NCI-H524 treated with DMSO at 0.1 percent for 48 hours (cell line): ENCODE measurements around the gene IL18BP.

Experiments
- DNase-seq: peaks from one replicate; lab custom pipeline; 2025; lab: John Stamatoyannopoulos, UW

Gene IL18BP

DNA sequence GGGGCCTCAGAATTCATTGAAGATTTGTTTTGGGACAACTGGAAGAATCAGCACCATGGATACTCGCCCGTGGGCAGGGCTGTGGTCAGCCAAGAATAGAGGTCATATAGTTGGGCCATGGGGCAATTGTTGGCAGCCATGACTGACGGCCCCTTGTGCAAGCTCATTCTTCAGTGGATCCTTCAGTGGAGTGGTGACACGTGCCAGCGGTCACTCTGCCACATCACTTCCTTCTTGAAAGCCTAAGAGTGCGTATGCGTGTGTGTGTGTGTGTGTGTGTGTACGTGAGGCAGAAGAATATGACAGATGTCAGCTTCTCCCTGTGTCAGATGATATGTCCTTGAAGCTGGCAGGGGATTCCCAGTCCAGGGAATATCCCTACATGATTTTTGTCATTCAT is 1.8 kb upstream of the IL18BP start:
- peak; percentile 31 for DNase-seq

- no peak for DNase-seq
These were observed 1.1 kb upstream of the IL18BP start for GRCh38 chr11:71997594-71997993.

- DNase-seq, result no peak
These were observed 648 bp upstream of the IL18BP start for GRCh38 chr11:71998061-71998460.

GRCh38 chr11:71999362-71999761 is 653 bp downstream of the IL18BP start:
- no peak for DNase-seq

DNA sequence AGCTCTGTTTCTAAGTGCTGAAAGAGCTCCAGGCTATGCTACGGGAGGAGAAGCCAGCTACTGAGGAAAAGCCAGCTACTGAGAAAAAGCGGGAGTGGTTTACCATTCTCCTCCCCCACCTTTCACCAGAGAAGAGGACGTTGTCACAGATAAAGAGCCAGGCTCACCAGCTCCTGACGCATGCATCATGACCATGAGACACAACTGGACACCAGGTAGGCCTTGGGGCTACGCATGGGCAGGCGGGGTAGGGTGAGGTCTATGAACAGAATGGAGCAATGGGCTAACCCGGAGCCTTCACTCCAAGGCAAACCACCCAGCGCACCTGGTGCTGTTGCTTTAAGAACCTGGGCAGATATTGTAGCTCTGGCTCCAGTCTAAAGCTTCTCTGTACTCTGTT is 1.1 kb downstream of the IL18BP start:
- DNase-seq, result no peak

- no peak for DNase-seq
These were observed 1.6 kb downstream of the IL18BP start for GRCh38 chr11:72000202-72000867.

- DNase-seq, result no peak
These were observed 2.6 kb downstream of the IL18BP start for GRCh38 chr11:72001285-72001684.

DNA sequence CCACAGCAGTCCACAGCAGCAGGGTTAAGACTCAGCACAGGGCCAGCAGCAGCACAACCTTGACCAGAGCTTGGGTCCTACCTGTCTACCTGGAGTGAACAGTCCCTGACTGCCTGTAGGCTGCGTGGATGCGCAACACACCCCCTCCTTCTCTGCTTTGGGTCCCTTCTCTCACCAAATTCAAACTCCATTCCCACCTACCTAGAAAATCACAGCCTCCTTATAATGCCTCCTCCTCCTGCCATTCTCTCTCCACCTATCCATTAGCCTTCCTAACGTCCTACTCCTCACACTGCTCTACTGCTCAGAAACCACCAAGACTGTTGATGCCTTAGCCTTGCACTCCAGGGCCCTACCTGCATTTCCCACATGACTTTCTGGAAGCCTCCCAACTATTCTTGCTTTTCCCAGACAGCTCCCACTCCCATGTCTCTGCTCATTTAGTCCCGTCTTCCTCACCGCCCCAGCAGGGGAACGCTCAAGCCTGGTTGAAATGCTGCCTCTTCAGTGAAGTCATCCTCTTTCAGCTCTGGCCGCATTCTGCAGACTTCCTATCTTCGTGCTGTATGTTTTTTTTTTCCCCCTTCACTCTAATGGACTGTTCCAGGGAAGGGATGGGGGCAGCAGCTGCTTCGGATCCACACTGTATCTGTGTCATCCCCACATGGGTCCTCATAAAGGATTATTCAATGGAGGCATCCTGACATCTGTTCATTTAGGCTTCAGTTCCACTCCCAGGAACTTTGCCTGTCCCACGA is 3.3 kb downstream of the IL18BP start:
- DNase-seq, result peak; percentile 95

DNA sequence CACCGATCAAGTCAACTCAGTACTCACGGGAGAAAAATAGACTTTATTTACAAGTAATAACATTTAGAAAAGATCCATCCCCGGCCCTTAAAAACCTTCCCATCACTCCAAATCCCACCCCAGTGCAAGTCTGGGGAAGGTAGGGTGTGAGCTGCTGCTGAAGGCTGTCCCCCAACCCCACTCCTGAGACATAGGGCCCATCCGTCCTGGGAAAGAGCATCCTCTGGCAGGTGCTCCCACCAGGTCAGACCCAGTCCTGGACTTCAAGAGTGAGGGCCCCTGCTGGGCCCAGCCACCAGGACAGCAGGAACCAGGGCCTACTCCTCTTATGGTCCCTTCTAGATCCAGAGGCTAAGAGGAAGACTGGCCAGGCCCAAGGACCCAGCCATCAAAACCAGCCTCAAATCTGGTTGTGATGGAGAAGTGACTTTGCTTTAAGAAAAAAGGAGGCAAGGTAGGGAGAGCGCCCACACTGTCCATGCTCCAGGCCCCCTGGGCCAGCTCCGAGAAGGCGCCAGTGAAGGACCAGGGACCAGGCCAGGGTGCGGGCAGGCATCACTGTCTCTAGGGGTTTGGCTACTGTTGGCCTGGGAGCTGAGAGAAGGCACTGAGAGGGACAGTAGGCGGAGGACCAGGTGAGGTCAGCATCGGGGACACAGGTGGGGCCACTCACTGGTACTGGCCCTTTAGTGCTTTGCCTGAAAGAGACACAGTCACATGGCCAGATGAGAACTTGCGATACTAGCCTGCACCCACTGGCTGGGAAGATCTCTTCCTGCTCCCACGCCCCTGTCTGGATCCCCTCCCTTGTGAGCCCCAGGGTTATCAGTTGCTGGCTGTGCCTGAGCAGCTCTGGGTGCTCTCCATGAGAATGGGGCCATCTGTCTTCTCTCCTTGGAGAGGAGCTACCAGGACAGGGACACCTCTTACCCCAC is 4.4 kb downstream of the IL18BP start:
- no peak for DNase-seq

- DNase-seq, result no peak
These were observed 5.1 kb downstream of the IL18BP start for GRCh38 chr11:72003776-72004171.

- DNase-seq, result no peak
These were observed 6.0 kb downstream of the IL18BP start for GRCh38 chr11:72004515-72005346.

GRCh38 chr11:72005347-72006260 is 6.9 kb downstream of the IL18BP start:
- no peak for DNase-seq

DNA sequence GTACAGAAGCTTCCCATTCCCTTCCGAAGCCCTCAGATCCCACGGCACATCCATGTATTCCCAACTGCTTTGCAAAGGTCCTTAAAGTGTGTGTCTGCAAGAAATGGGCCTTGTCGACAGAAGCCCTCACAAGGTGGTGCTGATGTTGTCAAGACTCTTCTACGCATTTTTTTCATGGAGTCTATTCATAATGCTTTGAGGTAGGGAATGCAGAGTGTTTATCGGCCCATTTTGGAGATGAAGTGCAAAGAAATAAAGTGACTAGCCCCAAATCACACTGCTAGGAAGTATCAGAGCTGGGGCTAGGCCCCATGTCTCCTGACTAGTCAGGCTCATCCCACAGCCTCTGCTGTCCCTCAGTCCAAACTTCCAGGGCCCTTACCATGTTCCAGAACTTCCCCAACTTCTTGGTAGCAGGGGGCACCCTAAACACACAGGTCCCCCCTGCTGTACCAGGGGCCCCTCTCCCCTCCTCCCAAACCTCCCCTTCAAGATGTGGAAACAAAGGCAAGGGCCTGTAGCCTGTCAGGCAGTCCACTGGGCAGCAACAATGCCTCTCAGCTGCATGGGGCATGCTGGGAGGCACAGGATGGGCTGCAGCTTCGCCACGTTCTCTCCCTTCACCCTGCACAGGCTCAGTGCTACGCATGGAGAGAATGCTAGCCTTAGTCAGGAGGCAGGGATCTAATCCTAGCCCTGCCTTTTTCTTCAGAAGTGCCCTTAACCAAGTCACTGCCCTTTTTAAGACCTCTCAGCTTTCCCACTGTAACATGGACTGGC is 7.8 kb downstream of the IL18BP start:
- DNase-seq, result no peak

- no peak for DNase-seq
These were observed 8.4 kb downstream of the IL18BP start for GRCh38 chr11:72007089-72007476.

DNA sequence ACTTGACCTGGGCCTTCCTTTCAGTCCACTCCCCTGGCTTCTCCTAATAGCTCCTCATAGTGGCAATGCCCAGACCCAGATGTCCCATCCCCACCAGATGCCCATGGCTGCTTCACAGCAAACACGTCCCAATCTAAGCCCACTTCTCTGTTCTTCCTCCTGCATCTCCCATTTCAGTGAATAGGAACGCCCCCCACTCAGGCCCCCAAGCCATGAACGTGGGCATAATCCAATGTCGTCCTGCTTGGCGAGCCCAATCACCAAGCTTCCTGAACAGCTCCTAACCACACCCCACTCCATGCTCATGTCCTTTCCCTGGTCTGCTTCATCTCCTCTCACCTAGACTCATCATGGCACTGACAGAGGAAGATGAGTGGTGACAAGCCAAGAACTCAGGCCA is 8.9 kb downstream of the IL18BP start:
- DNase-seq, result no peak

DNA sequence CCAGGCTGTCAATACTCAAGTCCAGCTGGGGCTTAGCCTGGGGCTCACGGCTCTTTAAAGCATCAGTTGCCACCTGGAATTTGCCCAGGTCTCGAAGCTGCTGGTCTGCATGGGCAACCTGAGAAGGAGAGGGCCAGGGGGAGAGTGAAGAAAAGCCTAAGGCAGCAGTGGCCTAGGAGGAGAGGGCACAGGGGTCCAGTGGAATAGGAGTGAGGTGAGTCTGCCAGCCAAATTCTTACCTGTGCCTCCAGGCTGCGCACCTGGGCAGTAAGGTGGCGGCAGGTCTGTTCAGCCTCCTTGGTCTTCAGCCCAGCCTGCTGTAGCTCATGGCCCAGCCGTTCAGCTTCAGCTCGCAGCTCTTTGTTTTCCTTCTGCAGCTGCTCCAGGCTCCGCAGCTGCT is 10.0 kb downstream of the IL18BP start:
- no peak for DNase-seq

DNA sequence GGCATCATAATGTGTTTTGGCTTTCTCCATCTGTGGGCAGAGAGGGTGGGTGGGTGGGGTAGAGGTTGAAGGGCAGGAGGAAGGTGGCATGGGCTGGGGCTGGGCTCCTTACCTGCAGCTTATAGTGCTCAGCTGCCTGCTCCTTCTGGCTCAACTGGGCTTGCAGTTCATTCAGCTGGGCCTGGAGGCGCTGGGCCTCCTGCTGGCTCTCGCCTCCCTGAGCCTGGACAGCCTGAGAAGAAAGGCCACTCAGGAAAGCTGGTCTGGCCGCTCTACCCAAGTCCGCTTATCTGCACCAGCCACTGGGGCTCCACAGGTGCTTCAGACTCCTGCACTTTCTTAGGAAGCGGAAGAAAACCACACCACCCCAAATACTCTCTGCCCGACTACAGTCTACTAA is 10.4 kb downstream of the IL18BP start:
- DNase-seq, result no peak

DNA sequence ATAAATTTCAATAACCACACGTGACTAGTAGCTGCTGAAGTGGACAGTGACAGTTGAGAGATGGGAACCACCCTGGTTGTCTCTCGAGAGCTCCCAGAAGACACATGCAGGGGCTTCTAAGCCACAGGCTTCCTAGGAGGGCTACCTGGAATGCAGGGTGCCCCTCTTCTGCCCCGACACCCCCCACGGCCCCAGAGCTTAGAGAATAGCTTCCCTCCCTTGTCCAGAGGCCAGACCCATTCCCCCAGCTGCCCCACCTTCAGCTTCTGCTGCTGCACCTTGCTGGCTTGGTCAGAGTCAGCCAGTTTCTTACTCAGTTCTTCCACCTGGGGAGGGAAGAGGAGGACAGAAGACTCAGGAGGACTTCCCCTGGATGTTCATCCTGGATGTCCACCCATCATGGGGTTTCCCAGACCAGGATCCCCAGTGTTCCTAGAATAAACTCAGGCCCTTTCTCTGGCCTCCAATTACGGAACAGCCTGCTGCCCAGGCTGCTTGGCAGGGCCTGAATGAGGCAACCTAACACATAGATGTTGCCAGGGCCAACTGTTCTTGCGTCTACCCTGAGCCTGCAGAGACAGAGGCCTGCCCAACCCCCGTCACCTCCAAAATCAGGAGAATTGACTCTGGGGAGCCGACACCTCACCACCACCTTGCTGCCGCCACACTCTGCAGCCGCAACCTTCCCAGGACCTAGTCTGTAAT is 12.0 kb downstream of the IL18BP start:
- DNase-seq, result no peak

- DNase-seq, result no peak
These were observed 13.5 kb downstream of the IL18BP start for GRCh38 chr11:72012091-72012630.
